Mesendoderm (in vitro differentiated cells): ENCODE results near the gene RHEX.
A peak's percentile ranks its signal among the peaks of the same experiment; 100 is the strongest.

ENCODE experiments used
- DNase-seq: peaks from one replicate; pipeline ENCODE4 v3.0.0; 2013
- H2AK5ac ChIP-seq: 2 replicates; pipeline ENCODE4 v1.6.1; 2013; ENCODE audit warnings: low read length, inconsistent platforms
- H2BK120ac ChIP-seq: 2 replicates; pipeline ENCODE4 v1.6.1; 2013; ENCODE audit warnings: low read depth, mild to moderate bottlenecking, low read length, moderate library complexity, mixed read lengths
- H2BK15ac ChIP-seq: replicated peaks from 2 replicates; pipeline ENCODE4 v1.6.1; 2013; ENCODE audit warnings: low read depth, mild to moderate bottlenecking, moderate library complexity
- H2BK5ac ChIP-seq: 2 replicates; pipeline ENCODE4 v1.6.1; 2013; ENCODE audit warnings: low read length, inconsistent platforms
- H3K18ac ChIP-seq: 2 replicates; pipeline ENCODE4 v1.6.1; 2013; ENCODE audit warnings: mild to moderate bottlenecking, low read length, mixed read lengths
- H3K23ac ChIP-seq: one replicate; pipeline ENCODE4 v1.6.1; 2013; ENCODE audit warnings: low read length
- H3K27ac ChIP-seq: 2 replicates; pipeline ENCODE4 v1.5.1; 2013; ENCODE audit warnings: low read depth, mild to moderate bottlenecking, inconsistent platforms, low read length, moderate library complexity
- H3K27me3 ChIP-seq: 2 replicates; pipeline ENCODE4 v1.6.1; 2013; ENCODE audit warnings: low read length, control low read depth, mild to moderate bottlenecking, inconsistent platforms; ENCODE audit not compliant: insufficient read depth, poor library complexity
- H3K36me3 ChIP-seq: 2 replicates; pipeline ENCODE4 v1.6.1; 2013; ENCODE audit warnings: low read length, inconsistent platforms; ENCODE audit not compliant: control insufficient read depth, insufficient read depth
- H3K4ac ChIP-seq: one replicate; pipeline ENCODE4 v1.6.1; 2013; ENCODE audit warnings: low read depth, mild to moderate bottlenecking, low read length, moderate library complexity
- H3K4me1 ChIP-seq: 2 replicates; pipeline ENCODE4 v1.6.1; 2013; ENCODE audit warnings: low read depth, low read length, inconsistent platforms; ENCODE audit not compliant: control insufficient read depth
- H3K4me2 ChIP-seq: 2 replicates; pipeline ENCODE4 v1.6.1; 2013; ENCODE audit warnings: low read length
- H3K4me3 ChIP-seq: 2 replicates; pipeline ENCODE4 v1.5.1; 2013; ENCODE audit warnings: mild to moderate bottlenecking, low read length
- H3K56ac ChIP-seq: one replicate; pipeline ENCODE4 v1.6.1; 2013; ENCODE audit warnings: low read length
- H3K79me1 ChIP-seq: 2 replicates; pipeline ENCODE4 v1.6.1; 2013; ENCODE audit warnings: low read length, inconsistent platforms
- H3K79me2 ChIP-seq: 2 replicates; pipeline ENCODE4 v1.6.1; 2013; ENCODE audit warnings: mild to moderate bottlenecking, low read length; ENCODE audit not compliant: control insufficient read depth, insufficient read depth
- H3K9ac ChIP-seq: 2 replicates; pipeline ENCODE4 v1.6.1; 2013; ENCODE audit warnings: low read length, inconsistent platforms
- H4K5ac ChIP-seq: one replicate; pipeline ENCODE4 v1.6.1; 2013; ENCODE audit warnings: low read length
- H4K8ac ChIP-seq: one replicate; pipeline ENCODE4 v1.6.1; 2013; ENCODE audit warnings: low read depth, mild to moderate bottlenecking, control low read depth, low read length, moderate library complexity
- WGBS: extraction: QIAGEN DNeasy Blood & Tissue Kit; methylation state at CpG from one replicate; pipeline ENCODE4 v1.1.7; 2013; ENCODE audit warnings: low lambda C conversion rate, missing lambda C conversion rate; ENCODE audit not compliant: insufficient coverage; ENCODE audit errors: extremely low coverage; 5-methylcytosine and 5-hydroxymethylcytosine counted together

RHEX gene

GRCh38 chr1:206022766-206023165, 30.2 kb upstream of the RHEX start:
- Histone ChIP-seq H3K4me3 (no peak overlapping the region), H4K5ac (no peak overlapping the region)
- WGBS: no CpG with 5 or more reads among the region's 7 CpGs

GRCh38 chr1:206023695-206024094, 29.3 kb upstream of the RHEX start, which contains the start of gene CTSE:
TSS of gene CTSE (minus strand) at chr1:206023895. CDS start at chr1:206023791, 104 bp downstream.
- H3K79me1 ChIP-seq: no peaks in the 10 kb centered on the region
- H3K18ac ChIP-seq: no peak within 1 kb of the TSS
- no peaks in the 10 kb centered on the region for H3K36me3 ChIP-seq
- H2BK15ac ChIP-seq: no peak within 1 kb of the TSS
- no peaks in the 10 kb centered on the region for H3K4me1 ChIP-seq
- no peak within 1 kb of the TSS for H3K56ac ChIP-seq
- H4K5ac ChIP-seq: no peak within 1 kb of the TSS
- no peak within 1 kb of the TSS for H2BK5ac ChIP-seq
- no peak within 1 kb of the TSS for H3K4me3 ChIP-seq
- no peak within 1 kb of the TSS for H4K8ac ChIP-seq
- no CpG with 5 or more reads among the region's 11 CpGs for WGBS
- H3K4ac ChIP-seq: no peak within 1 kb of the TSS
- H3K79me2 ChIP-seq: no peaks in the 10 kb centered on the region
- H2BK120ac ChIP-seq: no peak within 1 kb of the TSS
- peak within 1 kb of the TSS; percentile 9 for H3K23ac ChIP-seq
- no peak within 1 kb of the TSS for H3K9ac ChIP-seq
- DNase-seq: no peak
- H3K27me3 ChIP-seq: no peaks in the 10 kb centered on the region
- no peak within 1 kb of the TSS for H2AK5ac ChIP-seq
- no peak within 1 kb of the TSS for H3K27ac ChIP-seq
- no peak within 1 kb of the TSS for H3K4me2 ChIP-seq

More at GRCh38 chr1:206022766-206023165, 30.2 kb upstream of the RHEX start:
- Histone ChIP-seq H2BK15ac (no peak overlapping the region), H2BK120ac (no peak overlapping the region), H2AK5ac (no peak overlapping the region), H3K4ac (no peak overlapping the region), H3K18ac (no peak overlapping the region), H3K56ac (no peak overlapping the region), H3K79me2 (no peaks in the 10 kb centered on the region), H3K4me1 (no peaks in the 10 kb centered on the region), H3K36me3 (no peaks in the 10 kb centered on the region), H4K8ac (no peak overlapping the region), H3K27me3 (no peaks in the 10 kb centered on the region), H3K9ac (no peak overlapping the region), H3K27ac (no peak overlapping the region), H2BK5ac (no peak overlapping the region), H3K4me2 (no peak overlapping the region), H3K79me1 (no peaks in the 10 kb centered on the region), H3K23ac (peak overlapping the region; percentile 9)
- no peak for DNase-seq

- no peak overlapping the region for H3K56ac ChIP-seq
- H4K8ac ChIP-seq: no peak overlapping the region
- no peaks in the 10 kb centered on the region for H3K79me1 ChIP-seq
- no peak overlapping the region for H2BK15ac ChIP-seq
- WGBS: no CpG with 5 or more reads among the region's 3 CpGs
- H3K23ac ChIP-seq: no peak overlapping the region
- H3K4ac ChIP-seq: no peak overlapping the region
- no peak overlapping the region for H2AK5ac ChIP-seq
- no peak overlapping the region for H3K4me3 ChIP-seq
- H3K4me2 ChIP-seq: no peak overlapping the region
- no peak overlapping the region for H3K27ac ChIP-seq
- H3K36me3 ChIP-seq: no peaks in the 10 kb centered on the region
- no peak for DNase-seq
- no peaks in the 10 kb centered on the region for H3K4me1 ChIP-seq
- H4K5ac ChIP-seq: no peak overlapping the region
- no peak overlapping the region for H2BK5ac ChIP-seq
- no peak overlapping the region for H3K18ac ChIP-seq
- no peaks in the 10 kb centered on the region for H3K27me3 ChIP-seq
- H3K9ac ChIP-seq: no peak overlapping the region
- no peak overlapping the region for H2BK120ac ChIP-seq
- H3K79me2 ChIP-seq: no peaks in the 10 kb centered on the region
Observed at GRCh38 chr1:206025283-206025820, 27.6 kb upstream of the RHEX start.

- Histone ChIP-seq H3K4me3 (no peak overlapping the region), H3K18ac (no peak overlapping the region), H3K4ac (no peak overlapping the region), H3K79me2 (no peaks in the 10 kb centered on the region), H3K23ac (no peak overlapping the region), H3K27ac (no peak overlapping the region), H4K8ac (no peak overlapping the region), H2BK5ac (no peak overlapping the region), H3K27me3 (no peaks in the 10 kb centered on the region), H2AK5ac (no peak overlapping the region), H3K56ac (no peak overlapping the region), H3K36me3 (no peaks in the 10 kb centered on the region), H2BK15ac (no peak overlapping the region), H3K4me2 (no peak overlapping the region), H3K9ac (no peak overlapping the region), H2BK120ac (no peak overlapping the region), H3K4me1 (no peaks in the 10 kb centered on the region), H4K5ac (no peak overlapping the region), H3K79me1 (no peaks in the 10 kb centered on the region)
- WGBS: no CpG with 5 or more reads among the region's 4 CpGs
- no peak for DNase-seq
Observed at GRCh38 chr1:206029484-206029883, 23.5 kb upstream of the RHEX start.

GRCh38 chr1:206030191-206030590, 22.8 kb upstream of the RHEX start:
- Histone ChIP-seq H4K5ac (no peak overlapping the region), H3K36me3 (no peaks in the 10 kb centered on the region), H3K18ac (no peak overlapping the region), H3K4me1 (no peaks in the 10 kb centered on the region), H3K23ac (no peak overlapping the region), H3K27ac (no peak overlapping the region), H3K27me3 (no peaks in the 10 kb centered on the region), H3K56ac (no peak overlapping the region), H3K4ac (no peak overlapping the region), H4K8ac (no peak overlapping the region), H2BK5ac (no peak overlapping the region), H3K9ac (no peak overlapping the region), H2BK15ac (no peak overlapping the region), H2BK120ac (no peak overlapping the region), H3K4me2 (no peak overlapping the region), H3K79me1 (no peaks in the 10 kb centered on the region), H3K4me3 (no peak overlapping the region), H3K79me2 (no peaks in the 10 kb centered on the region), H2AK5ac (no peak overlapping the region)
- no CpG with 5 or more reads among the region's 4 CpGs for WGBS
- no peak for DNase-seq

GRCh38 chr1:206030714-206031113, 22.3 kb upstream of the RHEX start:
- H3K27ac ChIP-seq: no peak overlapping the region
- no peak overlapping the region for H3K23ac ChIP-seq
- no peaks in the 10 kb centered on the region for H3K79me2 ChIP-seq
- H3K79me1 ChIP-seq: no peaks in the 10 kb centered on the region
- no peak overlapping the region for H3K4ac ChIP-seq
- H2AK5ac ChIP-seq: no peak overlapping the region
- H4K8ac ChIP-seq: no peak overlapping the region
- no peak overlapping the region for H4K5ac ChIP-seq
- H3K36me3 ChIP-seq: no peaks in the 10 kb centered on the region
- DNase-seq: peak; percentile 87
- no peak overlapping the region for H3K18ac ChIP-seq
- H2BK15ac ChIP-seq: no peak overlapping the region
- no peak overlapping the region for H3K4me2 ChIP-seq
- peak overlapping the region; percentile 50 for H3K56ac ChIP-seq
- no peaks in the 10 kb centered on the region for H3K4me1 ChIP-seq
- WGBS: no CpG with 5 or more reads among the region's 4 CpGs
- no peak overlapping the region for H3K4me3 ChIP-seq
- H3K9ac ChIP-seq: peak overlapping the region; percentile 35
- H3K27me3 ChIP-seq: no peaks in the 10 kb centered on the region
- H2BK120ac ChIP-seq: no peak overlapping the region
- no peak overlapping the region for H2BK5ac ChIP-seq
